Keratinocyte (primary cell): ENCODE results near the gene PLEKHA1. TPM values are rescaled to one million over a fixed set of nuclear protein-coding genes. Genes with fewer than 3 reads are reported as not detected.
A peak's percentile ranks its signal among the peaks of the same experiment; 100 is the strongest.

Experiments
- DNase-seq: peaks from one replicate; pipeline ENCODE4 v3.0.0-alpha.2; 2011; ENCODE audit warnings: low read depth, missing footprints, low spot score
- FAIRE-seq: peaks from 2 replicates; lab custom pipeline; 2011; peaks lifted over from hg19 to GRCh38; lab: Jason Lieb, UNC
- H2AFZ ChIP-seq: 2 replicates; pipeline ENCODE4 v1.6.0; 2012; ENCODE audit warnings: low read length, control low read depth, inconsistent platforms; ENCODE audit not compliant: control insufficient read depth
- H3K27ac ChIP-seq: 2 replicates; pipeline ENCODE4 v1.5.1; 2011; ENCODE audit warnings: low read length; ENCODE audit not compliant: control insufficient read depth, insufficient read depth
- H3K27me3 ChIP-seq: 3 replicates; pipeline ENCODE4 v1.6.0; 2011; ENCODE audit warnings: low read length; ENCODE audit not compliant: control insufficient read depth, insufficient read depth; ENCODE audit errors: extremely low read depth
- H3K36me3 ChIP-seq, 2 experiments: 2 replicates in 1 of 2; 3 replicates in 1 of 2; pipeline ENCODE4 v1.5.1; 2011; ENCODE audit warnings: low read length in 2 of 2, mild to moderate bottlenecking in 1 of 2; ENCODE audit not compliant: control insufficient read depth in 2 of 2, insufficient read depth in 2 of 2; ENCODE audit errors: extremely low read depth in 1 of 2
- H3K4me1 ChIP-seq: 3 replicates; pipeline ENCODE4 v1.5.1; 2011; ENCODE audit warnings: low read length; ENCODE audit not compliant: control insufficient read depth, insufficient read depth; ENCODE audit errors: extremely low read depth
- H3K4me2 ChIP-seq: 3 replicates; pipeline ENCODE4 v1.6.0; 2011; ENCODE audit warnings: low read depth, low read length; ENCODE audit not compliant: control insufficient read depth, insufficient read depth; ENCODE audit errors: extremely low read depth
- H3K4me3 ChIP-seq, 3 experiments: fragments of 200-600 bp in 1 of 3; sonication (generic) in 1 of 3; 2 replicates in 2 of 3; 3 replicates in 1 of 3; pipeline ENCODE4 v1.5.1; 2011 to 2016; ENCODE audit warnings: low read length in 3 of 3, mild to moderate bottlenecking in 3 of 3, control low read depth in 2 of 3, inconsistent platforms in 1 of 3, low read depth in 1 of 3, mixed read lengths in 1 of 3, mixed run types in 1 of 3, moderate library complexity in 1 of 3; ENCODE audit not compliant: control insufficient read depth in 2 of 3, insufficient read depth in 2 of 3; ENCODE audit errors: extremely low read depth in 1 of 3
- H3K79me2 ChIP-seq: 2 replicates; pipeline ENCODE4 v1.6.0; 2012; ENCODE audit warnings: low read length; ENCODE audit not compliant: control insufficient read depth, insufficient read depth
- H3K9ac ChIP-seq: 3 replicates; pipeline ENCODE4 v1.6.0; 2011; ENCODE audit warnings: low read length; ENCODE audit not compliant: control insufficient read depth, insufficient read depth; ENCODE audit errors: extremely low read depth
- H3K9me1 ChIP-seq: 3 replicates; pipeline ENCODE4 v1.6.0; 2011; ENCODE audit warnings: low read length; ENCODE audit not compliant: control insufficient read depth, insufficient read depth; ENCODE audit errors: extremely low read depth
- H3K9me3 ChIP-seq: 2 replicates; pipeline ENCODE4 v1.5.1; 2012; ENCODE audit warnings: low read depth, low read length; ENCODE audit not compliant: control insufficient read depth
- H4K20me1 ChIP-seq: 3 replicates; pipeline ENCODE4 v1.6.0; 2011; ENCODE audit warnings: low read length; ENCODE audit not compliant: control insufficient read depth, insufficient read depth; ENCODE audit errors: extremely low read depth
- CTCF ChIP-seq, 3 experiments: IDR thresholded peaks in 1 of 3; conservative IDR thresholded peaks in 1 of 3; optimal IDR thresholded peaks in 1 of 3; 2 replicates in 2 of 3; 3 replicates in 1 of 3; pipeline versions ENCODE3 to v1.5.1; 2011; ENCODE audit warnings: low read length in 3 of 3, mild to moderate bottlenecking in 3 of 3, moderate library complexity in 2 of 3, control low read depth in 1 of 3, inconsistent platforms in 1 of 3; ENCODE audit not compliant: insufficient read depth in 2 of 3; ENCODE audit errors: extremely low read depth in 1 of 3
- EZH2 ChIP-seq: IDR thresholded peaks from one replicate; pipeline ENCODE4 v1.6.1; 2012; ENCODE audit warnings: inconsistent platforms, mild to moderate bottlenecking, low read length, moderate library complexity
- dilution Hi-C: fragments of 300-500 bp; cut with MboI; formaldehyde crosslinking; loops from one replicate; pipeline ENCODE4 v1.7.0; 2020; ENCODE audit warnings: low sequenced_read_pairs; ENCODE audit not compliant: extremely low pct_ligation_motif_present
- polyA plus RNA-seq, 5 experiments: library from polyadenylated mRNA; depleted of rRNA in 3 of 5; stranded (reverse) in 3 of 5; stranded (forward) in 1 of 5; unstranded in 1 of 5; fragments of >200 nt; gene quantifications; 1 replicate in 1 of 5; 2 replicates in 3 of 5; 3 replicates in 1 of 5; pipeline versions ENCODE4 v1.2.1 to v1.2.3, GENCODE V29; 2011 to 2012; ENCODE audit warnings: missing spikeins in 2 of 5, low read depth in 1 of 5, low replicate concordance in 1 of 5

Gene PLEKHA1
- polyA plus RNA-seq, 1 donor (not counting 4 experiments of a cell fraction or from before 2014, with no cell fraction given): 66.7 TPM

- H3K27me3 ChIP-seq: no peaks in the 10 kb centered on the region
- no peak overlapping the region for H3K4me3 ChIP-seq
- H3K36me3 ChIP-seq: peaks cover 0 to 3% of the 10 kb centered on the region in 2 experiments
- H3K9me3 ChIP-seq: no peaks in the 10 kb centered on the region
- DNase-seq (no peak), FAIRE-seq (no peak)
- no peaks in the 10 kb centered on the region for H3K79me2 ChIP-seq
- no peak overlapping the region for H3K9ac ChIP-seq
- H3K27ac ChIP-seq: no peak overlapping the region
- peaks cover 12% of the 10 kb centered on the region for H3K4me1 ChIP-seq
- no peak overlapping the region for H3K4me2 ChIP-seq
- dilution Hi-C loops: no loop called here
- H3K9me1 ChIP-seq: no peaks in the 10 kb centered on the region
- H2AFZ ChIP-seq: no peak overlapping the region
- no peaks in the 10 kb centered on the region for H4K20me1 ChIP-seq
- no peak for TF ChIP-seq EZH2
- TF ChIP-seq CTCF (optimal IDR thresholded peaks at IDR 0.05 in 1 of 3, IDR thresholded peaks at IDR 0.05 in 1 of 3, conservative IDR thresholded peaks at IDR 0.05 in 1 of 3; ENCODE audit: extremely low read depth in 1 of 3, insufficient read depth in 2 of 3, low read length in 3 of 3): no peak
Observed at GRCh38 chr10:122331615-122332446, 42.7 kb upstream of the PLEKHA1 start.

- Histone ChIP-seq H3K9me3 (no peaks in the 10 kb centered on the region), H3K4me3 (no peak overlapping the region), H3K9me1 (no peaks in the 10 kb centered on the region), H4K20me1 (no peaks in the 10 kb centered on the region), H3K4me1 (peaks cover 18% of the 10 kb centered on the region), H3K9ac (no peak overlapping the region), H3K36me3 (peaks cover 0 to 3% of the 10 kb centered on the region in 2 experiments), H3K79me2 (no peaks in the 10 kb centered on the region), H3K27me3 (no peaks in the 10 kb centered on the region), H3K4me2 (no peak overlapping the region), H2AFZ (no peak overlapping the region), H3K27ac (no peak overlapping the region)
- DNase-seq (no peak), FAIRE-seq (peak; percentile 29)
- dilution Hi-C loops: no loop called here
- TF ChIP-seq CTCF (optimal IDR thresholded peaks at IDR 0.05 in 1 of 3, IDR thresholded peaks at IDR 0.05 in 1 of 3, conservative IDR thresholded peaks at IDR 0.05 in 1 of 3; ENCODE audit: extremely low read depth in 1 of 3, insufficient read depth in 2 of 3, low read length in 3 of 3) (no peak), EZH2 (no peak)
Observed at GRCh38 chr10:122333037-122333436, 41.5 kb upstream of the PLEKHA1 start.
